Measurements from ENCODE around the gene MGAT5B.

The MGAT5B gene

GRCh38 chr17:76948301-76948700 lies 80.1 kb downstream of the MGAT5B start:
- TF ChIP-seq REST (IDR thresholded peaks at IDR 0.05; ENCODE audit: insufficient read depth in 1 of 2, low read depth in 2 of 2, low read length in 2 of 2) (no peak), SIN3A (IDR thresholded peaks at IDR 0.05; ENCODE audit: borderline replicate concordance, insufficient read depth, low read length) (no peak), TAF1 (IDR thresholded peaks at IDR 0.05; ENCODE audit: borderline replicate concordance, insufficient read depth, low read length) (no peak), FOXP2 (optimal IDR thresholded peaks at IDR 0.05; ENCODE audit: borderline replicate concordance, extremely low read depth, extremely low read length, insufficient read depth) (no peak), POLR2AphosphoS5 (IDR thresholded peaks at IDR 0.05; ENCODE audit: low read depth, low read length) (no peak)

- TF ChIP-seq REST (IDR thresholded peaks at IDR 0.05; ENCODE audit: insufficient read depth in 1 of 2, low read depth in 2 of 2, low read length in 2 of 2) (no peak), POLR2AphosphoS5 (IDR thresholded peaks at IDR 0.05; ENCODE audit: low read depth, low read length) (no peak), FOXP2 (optimal IDR thresholded peaks at IDR 0.05; ENCODE audit: borderline replicate concordance, extremely low read depth, extremely low read length, insufficient read depth) (no peak), TAF1 (IDR thresholded peaks at IDR 0.05; ENCODE audit: borderline replicate concordance, insufficient read depth, low read length) (no peak), SIN3A (IDR thresholded peaks at IDR 0.05; ENCODE audit: borderline replicate concordance, insufficient read depth, low read length) (no peak)
Measured at GRCh38 chr17:76948726-76949342, 80.6 kb downstream of the MGAT5B start.

- TF ChIP-seq SIN3A (IDR thresholded peaks at IDR 0.05; ENCODE audit: borderline replicate concordance, insufficient read depth, low read length) (no peak), FOXP2 (optimal IDR thresholded peaks at IDR 0.05; ENCODE audit: borderline replicate concordance, extremely low read depth, extremely low read length, insufficient read depth) (no peak), TAF1 (IDR thresholded peaks at IDR 0.05; ENCODE audit: borderline replicate concordance, insufficient read depth, low read length) (no peak), POLR2AphosphoS5 (IDR thresholded peaks at IDR 0.05; ENCODE audit: low read depth, low read length) (no peak)
Measured at GRCh38 chr17:76949913-76950695, 81.9 kb downstream of the MGAT5B start.

- TF ChIP-seq SIN3A (IDR thresholded peaks at IDR 0.05; ENCODE audit: borderline replicate concordance, insufficient read depth, low read length) (no peak), FOXP2 (optimal IDR thresholded peaks at IDR 0.05; ENCODE audit: borderline replicate concordance, extremely low read depth, extremely low read length, insufficient read depth) (no peak), POLR2AphosphoS5 (IDR thresholded peaks at IDR 0.05; ENCODE audit: low read depth, low read length) (no peak), REST (IDR thresholded peaks at IDR 0.05; ENCODE audit: insufficient read depth in 1 of 2, low read depth in 2 of 2, low read length in 2 of 2) (no peak), TAF1 (IDR thresholded peaks at IDR 0.05; ENCODE audit: borderline replicate concordance, insufficient read depth, low read length) (no peak)
Measured at GRCh38 chr17:76951375-76951905, 83.2 kb downstream of the MGAT5B start.

- TF ChIP-seq POLR2AphosphoS5 (IDR thresholded peaks at IDR 0.05; ENCODE audit: low read depth, low read length) (no peak), REST (IDR thresholded peaks at IDR 0.05; ENCODE audit: insufficient read depth in 1 of 2, low read depth in 2 of 2, low read length in 2 of 2) (no peak), SIN3A (IDR thresholded peaks at IDR 0.05; ENCODE audit: borderline replicate concordance, insufficient read depth, low read length) (no peak)
Measured at GRCh38 chr17:76952402-76952801, 84.2 kb downstream of the MGAT5B start.

Measured in PFSK-1 (cell line).